LNCAP (cell line): Measurements from ENCODE around the gene TNFSF13.

ENCODE experiments used
- CTCF ChIP-seq: fragments of 450-650 bp; IDR thresholded peaks from 2 replicates; pipeline ENCODE4 v1.5.1; 2017; ENCODE audit warnings: mild to moderate bottlenecking

TNFSF13 gene

GRCh38 chr17:7590743-7591142, 32.2 kb downstream of the TNFSF13 start:
- no peak for TF ChIP-seq CTCF

GRCh38 chr17:7591596-7591995, 33.0 kb downstream of the TNFSF13 start:
- TF ChIP-seq CTCF = no peak

- TF ChIP-seq CTCF = no peak
Measured at GRCh38 chr17:7592422-7593021, 34.0 kb downstream of the TNFSF13 start.

- no peak for TF ChIP-seq CTCF
Measured at GRCh38 chr17:7593296-7593695, 34.7 kb downstream of the TNFSF13 start.

- TF ChIP-seq CTCF = no peak
Measured at GRCh38 chr17:7606280-7606679, 47.7 kb downstream of the TNFSF13 start.

- no peak for TF ChIP-seq CTCF
Measured at GRCh38 chr17:7610641-7611040, 52.1 kb downstream of the TNFSF13 start.
